ENCODE data around the gene SRP9.

DNA sequence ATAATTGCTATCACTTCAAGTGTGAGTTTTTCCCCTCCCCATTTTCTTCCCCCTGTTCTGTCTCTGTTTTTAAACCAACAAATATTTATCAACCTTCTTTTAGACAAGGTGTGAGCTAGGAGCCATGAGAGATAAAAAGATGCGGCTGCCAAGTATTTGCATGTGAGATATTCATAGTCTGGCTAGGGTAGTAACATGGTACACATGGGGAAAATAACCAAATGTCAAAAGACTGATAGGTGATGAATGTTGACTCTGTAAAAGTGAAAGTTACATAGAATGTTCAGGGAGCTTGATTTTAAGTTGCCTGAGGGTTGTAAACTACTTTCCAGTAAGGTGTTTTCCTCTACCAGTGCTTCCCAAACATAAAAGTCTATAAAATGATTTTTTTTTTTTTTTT, 25.4 kb upstream of the SRP9 start:
- TF ChIP-seq, protein P1, sequence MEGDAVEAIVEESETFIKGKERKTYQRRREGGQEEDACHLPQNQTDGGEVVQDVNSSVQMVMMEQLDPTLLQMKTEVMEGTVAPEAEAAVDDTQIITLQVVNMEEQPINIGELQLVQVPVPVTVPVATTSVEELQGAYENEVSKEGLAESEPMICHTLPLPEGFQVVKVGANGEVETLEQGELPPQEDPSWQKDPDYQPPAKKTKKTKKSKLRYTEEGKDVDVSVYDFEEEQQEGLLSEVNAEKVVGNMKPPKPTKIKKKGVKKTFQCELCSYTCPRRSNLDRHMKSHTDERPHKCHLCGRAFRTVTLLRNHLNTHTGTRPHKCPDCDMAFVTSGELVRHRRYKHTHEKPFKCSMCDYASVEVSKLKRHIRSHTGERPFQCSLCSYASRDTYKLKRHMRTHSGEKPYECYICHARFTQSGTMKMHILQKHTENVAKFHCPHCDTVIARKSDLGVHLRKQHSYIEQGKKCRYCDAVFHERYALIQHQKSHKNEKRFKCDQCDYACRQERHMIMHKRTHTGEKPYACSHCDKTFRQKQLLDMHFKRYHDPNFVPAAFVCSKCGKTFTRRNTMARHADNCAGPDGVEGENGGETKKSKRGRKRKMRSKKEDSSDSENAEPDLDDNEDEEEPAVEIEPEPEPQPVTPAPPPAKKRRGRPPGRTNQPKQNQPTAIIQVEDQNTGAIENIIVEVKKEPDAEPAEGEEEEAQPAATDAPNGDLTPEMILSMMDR (IDR thresholded peaks at IDR 0.05; ENCODE audit: poor library complexity), result no peak
- TF ChIP-seq EZH2 (IDR thresholded peaks at IDR 0.05; ENCODE audit: borderline replicate concordance), result no peak
